T-cell (primary cell): ENCODE results near the gene FOXI1. TPM values are rescaled to one million over a fixed set of nuclear protein-coding genes. Genes with fewer than 3 reads are reported as not detected.

Experiments used
- ATAC-seq, 4 experiments: fragments of 200-7000 bp in 3 of 4; fragments of 150-1000 bp in 1 of 4; cut with Tn5 transposase; replicated peaks in 1 of 4; 1 replicate in 3 of 4; 2 replicates in 1 of 4; pipeline ENCODE4 v1.10.0; 2021; ENCODE audit warnings: moderate library complexity in 3 of 4, mild to moderate bottlenecking in 2 of 4, moderate number of reproducible peaks in 1 of 4
- CTCF ChIA-PET, 2 donors: fragments of 300-600 bp; sonication (Branson Sonifier 250); formaldehyde crosslinking; loops; one replicate each; lab custom pipeline; 2022; ENCODE audit warnings: antibody characterized with exemption in 2 of 2; lab: Charles Lee
- POLR2A ChIA-PET, 2 donors: fragments of 300-600 bp; sonication (Branson Sonifier 250); formaldehyde crosslinking; loops; one replicate each; lab custom pipeline; 2022; ENCODE audit warnings: antibody characterized with exemption in 2 of 2; lab: Charles Lee
- DNase-seq, 35 experiments: peaks; one replicate each; pipeline versions ENCODE4 v3.0.0 to v3.0.0-alpha.2; 2013 to 2023
- H3K27ac ChIP-seq: one replicate; pipeline ENCODE4 v1.5.1; 2013; ENCODE audit warnings: low read length
- H3K27me3 ChIP-seq, 2 experiments: replicated peaks in 1 of 2; 1 replicate in 1 of 2; 2 replicates in 1 of 2; pipeline versions ENCODE4 v1.6.1 to v1.7.0; 2013; ENCODE audit warnings: low read length in 1 of 2, mixed read lengths in 1 of 2; ENCODE audit not compliant: control insufficient read depth in 2 of 2, insufficient read depth in 2 of 2; ENCODE audit errors: extremely low read depth in 1 of 2
- H3K36me3 ChIP-seq, 2 donors: 1 replicate in 1 of 2; 2 replicates in 1 of 2; pipeline versions ENCODE4 v1.6.1 to v1.7.0; 2013; ENCODE audit warnings: low read length in 1 of 2; ENCODE audit not compliant: control insufficient read depth in 2 of 2, insufficient read depth in 1 of 2; ENCODE audit errors: extremely low read depth in 1 of 2
- H3K4me1 ChIP-seq, 2 experiments: 1 replicate in 1 of 2; 2 replicates in 1 of 2; pipeline versions ENCODE4 v1.6.1 to v1.7.0; 2013; ENCODE audit warnings: low read length in 2 of 2, mixed read lengths in 1 of 2; ENCODE audit not compliant: insufficient read depth in 2 of 2, control insufficient read depth in 1 of 2; ENCODE audit errors: extremely low read depth in 1 of 2
- H3K4me3 ChIP-seq, 2 donors: 1 replicate in 1 of 2; 2 replicates in 1 of 2; pipeline versions ENCODE4 v1.5.1 to v1.7.0; 2013; ENCODE audit warnings: mild to moderate bottlenecking in 2 of 2, low read length in 1 of 2, moderate library complexity in 1 of 2; ENCODE audit not compliant: control insufficient read depth in 1 of 2; ENCODE audit errors: extremely low read depth in 1 of 2
- H3K9me3 ChIP-seq: 2 replicates; pipeline ENCODE4 v1.7.0; 2013
- H3K27ac Mint-ChIP-seq, 2 donors: one replicate each; pipeline ENCODE4 v1.8.0; 2020 to 2021; ENCODE audit warnings: mild to moderate bottlenecking in 2 of 2, mixed read lengths in 2 of 2
- H3K27me3 Mint-ChIP-seq, 2 donors: one replicate each; pipeline ENCODE4 v1.8.0; 2021 to 2022; ENCODE audit warnings: mixed read lengths in 2 of 2
- H3K36me3 Mint-ChIP-seq: one replicate; pipeline ENCODE4 v1.8.0; 2021; ENCODE audit warnings: mixed read lengths
- H3K4me1 Mint-ChIP-seq, 3 donors: one replicate each; pipeline ENCODE4 v1.8.0; 2020 to 2022; ENCODE audit warnings: mixed read lengths in 3 of 3, mild to moderate bottlenecking in 1 of 3
- H3K4me3 Mint-ChIP-seq, 3 donors: one replicate each; pipeline ENCODE4 v1.8.0; 2020 to 2022; ENCODE audit warnings: mild to moderate bottlenecking in 3 of 3, mixed read lengths in 3 of 3, moderate library complexity in 3 of 3
- H3K9me3 Mint-ChIP-seq, 3 donors: one replicate each; pipeline ENCODE4 v1.8.0; 2020 to 2022; ENCODE audit warnings: mixed read lengths in 3 of 3
- WGBS: methylation state at CpG from one replicate; pipeline ENCODE4 v1.1.5; 2013; ENCODE audit warnings: missing lambda C conversion rate; ENCODE audit not compliant: insufficient coverage; 5-methylcytosine and 5-hydroxymethylcytosine counted together
- total RNA-seq, 35 experiments: library from RNA in 6 of 35; stranded (reverse) in 6 of 35; fragments of 120-200 nt in 1 of 35; gene quantifications; one replicate each; pipeline versions ENCODE4 v1.2.1 to v1.2.4 and lab custom pipeline; 2013 to 2026

The FOXI1 gene
- total RNA-seq, 5 donors from 2014 or later (not counting 1 experiment from before 2014, with no cell fraction given): 0.16 to 0.35 TPM; not detected in 3

- WGBS: no CpG with 5 or more reads among the region's 1 CpG
- Mint-ChIP-seq H3K36me3 (no peaks in the 10 kb centered on the region), H3K9me3 (peaks cover 0 to 4% (median 0%) of the 10 kb centered on the region in 3 donors), H3K4me1 (peaks cover 1 to 6% (median 1%) of the 10 kb centered on the region in 3 donors), H3K27ac (no peak overlapping the region), H3K4me3 (no peak overlapping the region), H3K27me3 (peaks cover 3 to 15% of the 10 kb centered on the region in 2 donors)
- DNase-seq (no peak), ATAC-seq (no peak)
- POLR2A ChIA-PET: no interaction called here
- Histone ChIP-seq H3K4me1 (peaks cover 0 to 2% of the 10 kb centered on the region in 2 experiments), H3K9me3 (no peaks in the 10 kb centered on the region), H3K4me3 (no peak overlapping the region), H3K36me3 (no peaks in the 10 kb centered on the region), H3K27ac (no peak overlapping the region), H3K27me3 (peaks cover 0 to 33% of the 10 kb centered on the region in 2 experiments)
- CTCF ChIA-PET: interaction anchor here in 1 of 2 donors (1.0 kb wide), 1 partner anchor 113 kb away, joined by 3 read pairs; no protein-coding TSS in a partner anchor
These were observed 2.2 kb upstream of the FOXI1 start for GRCh38 chr5:170103447-170103846.

- WGBS: 96% methylated on average over 4 of the region's 6 CpGs
- peaks cover 0 to 2% of the 10 kb centered on the region in 2 experiments for H3K4me1 ChIP-seq
- ChIA-PET CTCF (interaction anchor here in 1 of 2 donors (0.6 kb wide), 1 partner anchor 89 kb away, joined by 3 read pairs; no protein-coding TSS in a partner anchor), POLR2A (no interaction called here)
- Mint-ChIP-seq H3K9me3 (no peaks in the 10 kb centered on the region), H3K27ac (no peak overlapping the region), H3K27me3 (peaks cover 3 to 15% of the 10 kb centered on the region in 2 donors), H3K36me3 (no peaks in the 10 kb centered on the region), H3K4me3 (no peak overlapping the region), H3K4me1 (peaks cover 1 to 6% (median 1%) of the 10 kb centered on the region in 3 donors)
- ATAC-seq (no peak), DNase-seq (no peak)
- no peaks in the 10 kb centered on the region for H3K36me3 ChIP-seq
- H3K4me3 ChIP-seq: no peak overlapping the region
- no peak overlapping the region for H3K27ac ChIP-seq
- peaks cover 0 to 33% of the 10 kb centered on the region in 2 experiments for H3K27me3 ChIP-seq
- H3K9me3 ChIP-seq: no peaks in the 10 kb centered on the region
These were observed 1.4 kb upstream of the FOXI1 start for GRCh38 chr5:170104299-170104698.

- Histone ChIP-seq H3K36me3 (no peaks in the 10 kb centered on the region), H3K27me3 (peaks cover 0 to 33% of the 10 kb centered on the region in 2 experiments), H3K9me3 (no peaks in the 10 kb centered on the region), H3K4me3 (no peak overlapping the region), H3K27ac (no peak overlapping the region), H3K4me1 (peaks cover 0 to 2% of the 10 kb centered on the region in 2 experiments)
- Mint-ChIP-seq H3K4me3 (no peak overlapping the region), H3K27me3 (peaks cover 3 to 15% of the 10 kb centered on the region in 2 donors), H3K4me1 (peaks cover 1 to 6% (median 1%) of the 10 kb centered on the region in 3 donors), H3K36me3 (no peaks in the 10 kb centered on the region), H3K9me3 (no peaks in the 10 kb centered on the region), H3K27ac (no peak overlapping the region)
- no peak for DNase-seq
- no peak for ATAC-seq
- ChIA-PET POLR2A (no interaction called here), CTCF (interaction anchor here in 1 of 2 donors (0.6 kb wide), 1 partner anchor 90 kb away, joined by 3 read pairs; no protein-coding TSS in a partner anchor)
- 50% methylated on average over 1 of the region's 26 CpGs for WGBS
These were observed 987 bp upstream of the FOXI1 start for GRCh38 chr5:170104710-170105109.

GRCh38 chr5:170107674-170108073 is 2.0 kb downstream of the FOXI1 start:
- Mint-ChIP-seq H3K4me1 (no peaks in the 10 kb centered on the region), H3K9me3 (no peaks in the 10 kb centered on the region), H3K4me3 (no peak overlapping the region), H3K27ac (no peak overlapping the region), H3K27me3 (peaks cover 8 to 13% of the 10 kb centered on the region in 2 donors), H3K36me3 (no peaks in the 10 kb centered on the region)
- H3K36me3 ChIP-seq: no peaks in the 10 kb centered on the region
- DNase-seq (no peak), ATAC-seq (no peak)
- peaks cover 0 to 34% of the 10 kb centered on the region in 2 experiments for H3K27me3 ChIP-seq
- no peak overlapping the region for H3K4me3 ChIP-seq
- no peaks in the 10 kb centered on the region for H3K9me3 ChIP-seq
- H3K27ac ChIP-seq: no peak overlapping the region
- H3K4me1 ChIP-seq: no peaks in the 10 kb centered on the region
- CTCF ChIA-PET: no interaction called here
- POLR2A ChIA-PET: no interaction called here
- no CpG with 5 or more reads among the region's 2 CpGs for WGBS

- ChIA-PET CTCF (interaction anchor here in 1 of 2 donors (0.6 kb wide), 1 partner anchor 160 kb away, joined by 3 read pairs; no protein-coding TSS in a partner anchor), POLR2A (no interaction called here)
- Histone ChIP-seq H3K4me3 (no peak overlapping the region), H3K27ac (no peak overlapping the region), H3K27me3 (peaks cover 0 to 34% of the 10 kb centered on the region in 2 experiments), H3K9me3 (no peaks in the 10 kb centered on the region), H3K36me3 (no peaks in the 10 kb centered on the region), H3K4me1 (no peaks in the 10 kb centered on the region)
- DNase-seq: no peak
- WGBS: 79% methylated on average over 12 of the region's 12 CpGs
- Mint-ChIP-seq H3K4me3 (no peak overlapping the region), H3K9me3 (no peaks in the 10 kb centered on the region), H3K27me3 (peaks cover 8 to 13% of the 10 kb centered on the region in 2 donors), H3K27ac (no peak overlapping the region), H3K36me3 (no peaks in the 10 kb centered on the region), H3K4me1 (no peaks in the 10 kb centered on the region)
- no peak for ATAC-seq
These were observed 2.6 kb downstream of the FOXI1 start for GRCh38 chr5:170108266-170108785.

GRCh38 chr5:170109059-170110031 is 3.6 kb downstream of the FOXI1 start:
- peaks cover 0 to 32% of the 10 kb centered on the region in 2 experiments for H3K27me3 ChIP-seq
- no peak overlapping the region for H3K4me3 ChIP-seq
- no peak overlapping the region for H3K27ac Mint-ChIP-seq
- no peak overlapping the region for H3K4me3 Mint-ChIP-seq
- ChIA-PET CTCF (no interaction called here), POLR2A (no interaction called here)
- no peak overlapping the region for H3K27ac ChIP-seq
- 72% methylated on average over 2 of the region's 7 CpGs for WGBS
- H3K4me1 Mint-ChIP-seq: no peaks in the 10 kb centered on the region
- H3K36me3 Mint-ChIP-seq: no peaks in the 10 kb centered on the region
- H3K36me3 ChIP-seq: no peaks in the 10 kb centered on the region
- peaks cover 8 to 9% of the 10 kb centered on the region in 2 donors for H3K27me3 Mint-ChIP-seq
- H3K9me3 Mint-ChIP-seq: no peaks in the 10 kb centered on the region
- DNase-seq (no peak), ATAC-seq (no peak)
- no peaks in the 10 kb centered on the region for H3K4me1 ChIP-seq
- H3K9me3 ChIP-seq: no peaks in the 10 kb centered on the region
